C4-2B (cell line): ENCODE data around the gene REST.

Source experiments
- ZFX ChIP-seq: fragments of 450-650 bp; IDR thresholded peaks from 2 replicates; pipeline ENCODE4 v1.6.1; 2017
- TF ChIP-seq, protein P1 (sequence below): fragments of 450-650 bp; conservative IDR thresholded peaks from 2 replicates; pipeline ENCODE4 v1.5.1; 2017; ENCODE audit warnings: mild to moderate bottlenecking

GRCh38 chr4:56874923-56875322 lies 32.8 kb upstream of the REST start:
- TF ChIP-seq, protein P1, sequence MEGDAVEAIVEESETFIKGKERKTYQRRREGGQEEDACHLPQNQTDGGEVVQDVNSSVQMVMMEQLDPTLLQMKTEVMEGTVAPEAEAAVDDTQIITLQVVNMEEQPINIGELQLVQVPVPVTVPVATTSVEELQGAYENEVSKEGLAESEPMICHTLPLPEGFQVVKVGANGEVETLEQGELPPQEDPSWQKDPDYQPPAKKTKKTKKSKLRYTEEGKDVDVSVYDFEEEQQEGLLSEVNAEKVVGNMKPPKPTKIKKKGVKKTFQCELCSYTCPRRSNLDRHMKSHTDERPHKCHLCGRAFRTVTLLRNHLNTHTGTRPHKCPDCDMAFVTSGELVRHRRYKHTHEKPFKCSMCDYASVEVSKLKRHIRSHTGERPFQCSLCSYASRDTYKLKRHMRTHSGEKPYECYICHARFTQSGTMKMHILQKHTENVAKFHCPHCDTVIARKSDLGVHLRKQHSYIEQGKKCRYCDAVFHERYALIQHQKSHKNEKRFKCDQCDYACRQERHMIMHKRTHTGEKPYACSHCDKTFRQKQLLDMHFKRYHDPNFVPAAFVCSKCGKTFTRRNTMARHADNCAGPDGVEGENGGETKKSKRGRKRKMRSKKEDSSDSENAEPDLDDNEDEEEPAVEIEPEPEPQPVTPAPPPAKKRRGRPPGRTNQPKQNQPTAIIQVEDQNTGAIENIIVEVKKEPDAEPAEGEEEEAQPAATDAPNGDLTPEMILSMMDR, result no peak
- no peak for TF ChIP-seq ZFX
